ENCODE data around the gene GLRX3. TPM values are rescaled to one million over a fixed set of nuclear protein-coding genes. Genes with fewer than 3 reads are reported as not detected.

Gene GLRX3
- total RNA-seq, 1 donor from 2014 or later = 200 TPM

DNA sequence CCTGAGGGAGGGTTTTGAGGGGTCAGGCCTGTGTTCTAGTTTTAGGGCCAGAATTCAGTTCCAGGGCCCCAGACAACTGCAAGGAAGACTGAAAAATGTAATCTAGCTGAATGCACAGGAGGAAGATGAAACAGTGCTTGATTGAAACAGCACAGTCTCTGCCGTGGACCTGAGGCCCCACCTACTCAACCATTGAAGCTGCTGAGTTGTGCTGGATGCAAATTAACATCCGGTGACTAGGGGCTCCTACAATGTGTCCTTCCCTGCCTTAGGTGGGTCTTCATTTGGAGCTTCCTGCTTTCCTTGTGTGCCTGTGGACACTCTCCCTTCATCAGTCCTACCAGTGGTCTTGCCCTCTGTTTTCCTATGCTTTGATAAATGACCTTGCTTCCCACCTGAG, 5.7 kb downstream of the GLRX3 start:
- Histone ChIP-seq H3K36me3 (ENCODE audit: control insufficient read depth, insufficient read depth, low read length) (peaks cover 16% of the 10 kb centered on the region), H3K27me3 (ENCODE audit: control insufficient read depth, insufficient read depth, low read length) (no peaks in the 10 kb centered on the region), H3K4me3 (ENCODE audit: low read depth, low read length) (no peak overlapping the region)
- TF ChIP-seq, protein P1, sequence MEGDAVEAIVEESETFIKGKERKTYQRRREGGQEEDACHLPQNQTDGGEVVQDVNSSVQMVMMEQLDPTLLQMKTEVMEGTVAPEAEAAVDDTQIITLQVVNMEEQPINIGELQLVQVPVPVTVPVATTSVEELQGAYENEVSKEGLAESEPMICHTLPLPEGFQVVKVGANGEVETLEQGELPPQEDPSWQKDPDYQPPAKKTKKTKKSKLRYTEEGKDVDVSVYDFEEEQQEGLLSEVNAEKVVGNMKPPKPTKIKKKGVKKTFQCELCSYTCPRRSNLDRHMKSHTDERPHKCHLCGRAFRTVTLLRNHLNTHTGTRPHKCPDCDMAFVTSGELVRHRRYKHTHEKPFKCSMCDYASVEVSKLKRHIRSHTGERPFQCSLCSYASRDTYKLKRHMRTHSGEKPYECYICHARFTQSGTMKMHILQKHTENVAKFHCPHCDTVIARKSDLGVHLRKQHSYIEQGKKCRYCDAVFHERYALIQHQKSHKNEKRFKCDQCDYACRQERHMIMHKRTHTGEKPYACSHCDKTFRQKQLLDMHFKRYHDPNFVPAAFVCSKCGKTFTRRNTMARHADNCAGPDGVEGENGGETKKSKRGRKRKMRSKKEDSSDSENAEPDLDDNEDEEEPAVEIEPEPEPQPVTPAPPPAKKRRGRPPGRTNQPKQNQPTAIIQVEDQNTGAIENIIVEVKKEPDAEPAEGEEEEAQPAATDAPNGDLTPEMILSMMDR (IDR thresholded peaks at IDR 0.05; ENCODE audit: insufficient read depth, low read length, severe bottlenecking) = no peak
- FAIRE-seq (no peak), DNase-seq (ENCODE audit: low read depth) (no peak)

DNA sequence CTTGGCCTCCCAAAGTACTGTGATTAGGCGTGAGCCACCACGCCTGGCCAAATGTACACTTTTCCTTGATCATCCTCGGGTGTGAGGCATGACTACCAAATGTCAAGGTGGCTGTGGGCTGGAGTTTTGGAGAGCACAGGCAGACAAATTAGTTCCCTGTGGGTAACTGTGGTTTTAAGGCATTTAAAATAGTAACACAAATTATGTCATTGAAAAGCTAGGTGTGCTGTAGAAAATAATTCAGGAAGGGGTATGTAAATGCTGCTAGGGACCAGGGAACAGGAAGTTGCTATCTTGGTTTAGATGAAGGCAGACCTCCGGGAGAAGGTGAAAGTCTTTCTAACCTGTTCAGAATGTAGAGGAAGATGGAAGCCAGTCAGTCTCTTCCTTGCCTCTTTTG, 9.9 kb downstream of the GLRX3 start:
- H3K4me3 ChIP-seq (ENCODE audit: low read depth, low read length) = no peak overlapping the region
- no peaks in the 10 kb centered on the region for H3K27me3 ChIP-seq (ENCODE audit: control insufficient read depth, insufficient read depth, low read length)
- peaks cover 15% of the 10 kb centered on the region for H3K36me3 ChIP-seq (ENCODE audit: control insufficient read depth, insufficient read depth, low read length)
- no peak for FAIRE-seq
- TF ChIP-seq, protein P1 (IDR thresholded peaks at IDR 0.05; ENCODE audit: insufficient read depth, low read length, severe bottlenecking) = no peak
- DNase-seq (ENCODE audit: low read depth) = no peak

DNA sequence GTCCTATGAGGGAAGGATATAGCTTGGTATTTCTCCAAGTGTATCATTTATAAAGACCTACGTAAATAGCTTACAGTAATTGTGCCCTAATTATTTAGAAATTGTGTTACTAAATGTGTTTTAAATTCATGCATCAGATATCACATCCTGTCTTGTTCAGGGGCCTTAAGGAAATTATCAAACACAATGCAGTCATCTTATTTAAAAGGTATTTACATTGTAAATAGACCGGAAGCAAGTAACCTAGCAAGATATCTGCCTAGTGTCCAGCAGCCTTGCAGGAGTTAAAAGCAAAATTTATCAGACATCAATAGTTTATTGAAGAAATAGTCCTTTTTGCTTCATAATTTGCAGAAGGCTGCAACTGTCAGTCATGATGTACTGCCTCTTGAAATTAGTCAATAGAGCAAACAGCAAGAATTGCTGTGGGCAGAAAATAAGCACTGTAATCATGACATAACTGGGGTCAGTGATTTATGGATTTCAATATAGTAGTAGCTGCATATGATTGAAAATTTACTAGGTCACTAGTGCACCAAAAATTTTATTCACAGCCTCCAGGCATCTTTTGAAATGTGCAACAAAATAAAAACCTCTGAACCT, 23.1 kb downstream of the GLRX3 start:
- DNase-seq (ENCODE audit: low read depth) (no peak), FAIRE-seq (no peak)
- Histone ChIP-seq H3K36me3 (ENCODE audit: control insufficient read depth, insufficient read depth, low read length) (peaks cover 14% of the 10 kb centered on the region), H3K4me3 (ENCODE audit: low read depth, low read length) (no peak overlapping the region), H3K27me3 (ENCODE audit: control insufficient read depth, insufficient read depth, low read length) (no peaks in the 10 kb centered on the region)
- TF ChIP-seq, protein P1 (IDR thresholded peaks at IDR 0.05; ENCODE audit: insufficient read depth, low read length, severe bottlenecking) = no peak

DNA sequence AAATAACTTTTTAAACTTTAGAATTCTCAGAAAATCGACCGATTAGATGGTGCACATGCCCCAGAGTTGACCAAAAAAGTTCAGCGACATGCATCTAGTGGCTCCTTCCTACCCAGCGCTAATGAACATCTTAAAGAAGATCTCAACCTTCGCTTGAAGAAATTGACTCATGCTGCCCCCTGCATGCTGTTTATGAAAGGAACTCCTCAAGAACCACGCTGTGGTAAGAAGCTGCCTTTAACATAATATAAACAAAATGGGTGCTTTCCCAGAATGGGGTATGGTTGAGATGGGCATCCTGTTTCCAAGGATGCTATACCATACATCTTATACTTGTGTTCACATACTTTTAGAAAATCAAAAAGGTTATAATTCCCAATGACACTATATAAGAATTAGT, 24.6 kb downstream of the GLRX3 start:
- TF ChIP-seq, protein P1 (IDR thresholded peaks at IDR 0.05; ENCODE audit: insufficient read depth, low read length, severe bottlenecking) = no peak
- H3K27me3 ChIP-seq (ENCODE audit: control insufficient read depth, insufficient read depth, low read length) = no peaks in the 10 kb centered on the region
- H3K4me3 ChIP-seq (ENCODE audit: low read depth, low read length) = no peak overlapping the region
- DNase-seq (ENCODE audit: low read depth) = no peak
- no peak for FAIRE-seq
- H3K36me3 ChIP-seq (ENCODE audit: control insufficient read depth, insufficient read depth, low read length) = peaks cover 15% of the 10 kb centered on the region

DNA sequence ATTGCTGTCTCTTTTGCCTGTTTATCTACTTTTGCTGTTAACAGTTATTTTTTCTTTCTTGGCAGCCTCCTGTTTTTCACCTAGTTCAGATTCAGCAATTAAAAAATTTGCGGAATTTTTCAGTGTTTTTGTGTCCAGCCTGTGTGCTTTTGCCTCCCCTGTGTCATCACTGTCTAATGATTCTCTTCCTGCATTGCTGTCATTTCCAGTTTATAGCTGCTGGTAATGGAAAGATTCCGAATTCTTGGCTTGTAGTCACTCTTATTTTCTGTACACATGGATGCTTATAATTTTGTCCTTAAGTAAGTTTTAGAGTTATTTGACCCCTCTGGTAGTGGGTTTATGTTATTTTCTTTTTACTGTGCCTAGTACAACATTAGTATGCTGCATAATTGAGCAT, 25.1 kb downstream of the GLRX3 start:
- DNase-seq (ENCODE audit: low read depth) (no peak), FAIRE-seq (no peak)
- peaks cover 18% of the 10 kb centered on the region for H3K36me3 ChIP-seq (ENCODE audit: control insufficient read depth, insufficient read depth, low read length)
- TF ChIP-seq, protein P1 (IDR thresholded peaks at IDR 0.05; ENCODE audit: insufficient read depth, low read length, severe bottlenecking) = no peak
- H3K4me3 ChIP-seq (ENCODE audit: low read depth, low read length) = no peak overlapping the region
- H3K27me3 ChIP-seq (ENCODE audit: control insufficient read depth, insufficient read depth, low read length) = no peaks in the 10 kb centered on the region

DNA sequence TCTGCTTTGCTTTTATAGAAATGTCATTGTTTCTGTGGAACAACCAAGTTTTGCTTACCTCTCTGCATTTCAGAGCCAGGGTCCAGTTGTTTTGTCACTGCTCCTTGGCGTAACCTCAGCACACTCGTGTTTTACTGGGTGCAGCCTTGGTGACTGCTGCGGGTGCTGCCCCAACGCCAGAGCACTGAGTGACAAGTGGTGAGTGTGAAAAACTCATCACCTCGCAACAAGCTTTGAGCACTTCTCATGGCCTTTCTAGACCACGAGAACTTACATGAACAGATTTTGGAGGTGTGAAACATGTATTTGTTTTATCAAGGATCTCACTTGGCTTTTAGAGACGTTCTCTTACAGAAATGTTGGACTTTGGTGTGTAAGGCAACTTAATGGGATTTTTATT, 31.0 kb downstream of the GLRX3 start:
- no peak overlapping the region for H3K4me3 ChIP-seq (ENCODE audit: low read depth, low read length)
- TF ChIP-seq, protein P1 (IDR thresholded peaks at IDR 0.05; ENCODE audit: insufficient read depth, low read length, severe bottlenecking) = no peak
- H3K27me3 ChIP-seq (ENCODE audit: control insufficient read depth, insufficient read depth, low read length) = no peaks in the 10 kb centered on the region
- FAIRE-seq = no peak
- DNase-seq (ENCODE audit: low read depth) = no peak
- H3K36me3 ChIP-seq (ENCODE audit: control insufficient read depth, insufficient read depth, low read length) = peaks cover 19% of the 10 kb centered on the region

Data from bronchial epithelial cell (primary cell).